CD8-positive, alpha-beta memory T cell (primary cell): ENCODE data around the gene SNX24. TPM values are rescaled to one million over a fixed set of nuclear protein-coding genes. Genes with fewer than 3 reads are reported as not detected.
"Not testable (repeated sequence)": the region's sequence is repeated elsewhere in the genome, so short reads cannot be mapped to it uniquely, and the experiment has no call there.

Experiments
- CTCF ChIA-PET: fragments of 350-600 bp; sonication (Branson Sonifier 250); formaldehyde crosslinking; loops from one replicate; lab custom pipeline; 2021; ENCODE audit warnings: antibody characterized with exemption; lab: Charles Lee
- POLR2A ChIA-PET: fragments of 350-600 bp; sonication (Branson Sonifier 250); formaldehyde crosslinking; loops from one replicate; lab custom pipeline; 2021; ENCODE audit warnings: antibody characterized with exemption; lab: Charles Lee
- DNase-seq, 5 donors: peaks; one replicate each; pipeline versions ENCODE4 v3.0.0 to v3.0.0-alpha.2; 2020 to 2022; ENCODE audit warnings: mixed read lengths in 1 of 5
- H3K27ac ChIP-seq: one replicate; pipeline ENCODE4 v1.7.0; 2013; ENCODE audit warnings: low read depth, mild to moderate bottlenecking, low read length, moderate library complexity
- H3K27me3 ChIP-seq: 2 replicates; pipeline ENCODE4 v1.7.0; 2013; ENCODE audit warnings: low read length, mild to moderate bottlenecking; ENCODE audit not compliant: insufficient read depth, poor library complexity, severe bottlenecking
- H3K36me3 ChIP-seq: 2 replicates; pipeline ENCODE4 v1.7.0; 2013; ENCODE audit warnings: mild to moderate bottlenecking, low read length, moderate library complexity; ENCODE audit not compliant: insufficient read depth
- H3K4me1 ChIP-seq: 2 replicates; pipeline ENCODE4 v1.7.0; 2013; ENCODE audit warnings: mild to moderate bottlenecking, low read length, moderate library complexity; ENCODE audit not compliant: insufficient read depth
- H3K4me3 ChIP-seq: 2 replicates; pipeline ENCODE4 v1.7.0; 2013; ENCODE audit warnings: mild to moderate bottlenecking, low read length
- H3K9me3 ChIP-seq: 2 replicates; pipeline ENCODE4 v1.7.0; 2013; ENCODE audit warnings: mild to moderate bottlenecking, low read length
- H3K27ac Mint-ChIP-seq, 8 donors: one replicate each; pipeline ENCODE4 v1.8.0; 2020 to 2021; ENCODE audit warnings: mixed read lengths in 8 of 8, mild to moderate bottlenecking in 6 of 8, inconsistent platforms in 3 of 8, moderate library complexity in 3 of 8
- H3K27me3 Mint-ChIP-seq, 2 donors: one replicate each; pipeline ENCODE4 v1.8.0; 2020 to 2021; ENCODE audit warnings: mixed read lengths in 2 of 2, mild to moderate bottlenecking in 1 of 2, moderate library complexity in 1 of 2
- H3K36me3 Mint-ChIP-seq, 3 donors: one replicate each; pipeline ENCODE4 v1.8.0; 2020 to 2021; ENCODE audit warnings: mixed read lengths in 3 of 3, inconsistent platforms in 1 of 3, mild to moderate bottlenecking in 1 of 3
- H3K4me1 Mint-ChIP-seq, 3 donors: one replicate each; pipeline ENCODE4 v1.8.0; 2020 to 2021; ENCODE audit warnings: mixed read lengths in 3 of 3, inconsistent platforms in 1 of 3, mild to moderate bottlenecking in 1 of 3
- H3K4me3 Mint-ChIP-seq, 7 donors: one replicate each; pipeline ENCODE4 v1.8.0; 2020 to 2021; ENCODE audit warnings: mixed read lengths in 7 of 7, mild to moderate bottlenecking in 6 of 7, moderate library complexity in 4 of 7, inconsistent platforms in 2 of 7
- H3K9me3 Mint-ChIP-seq, 5 donors: one replicate each; pipeline ENCODE4 v1.8.0; 2020 to 2022; ENCODE audit warnings: mixed read lengths in 5 of 5, mild to moderate bottlenecking in 3 of 5, moderate library complexity in 2 of 5, inconsistent platforms in 1 of 5
- polyA plus RNA-seq: library from polyadenylated mRNA; unstranded; fragments of 300-500 nt; fragmentation: Illumina TruSeq; gene quantifications from one replicate; pipeline ENCODE4 v1.2.3, GENCODE V29; 2021
- total RNA-seq, 2 experiments: library from RNA; stranded (reverse); gene quantifications; one replicate each; pipeline ENCODE4 v1.2.3, GENCODE V29; 2021

The SNX24 gene
- total and polyA plus RNA-seq, 3 experiments from 2014 or later: 4.0 to 5.1 (median 4.4) TPM

GRCh38 chr5:122857538-122857937 is 12.1 kb downstream of the SNX24 start:
- H3K4me3 Mint-ChIP-seq, H3K4me3 ChIP-seq, H3K4me1 Mint-ChIP-seq, DNase-seq, H3K27me3 Mint-ChIP-seq, POLR2A ChIA-PET, H3K27me3 ChIP-seq, H3K9me3 Mint-ChIP-seq, H3K9me3 ChIP-seq, H3K27ac ChIP-seq, H3K4me1 ChIP-seq, H3K36me3 ChIP-seq, CTCF ChIA-PET, H3K27ac Mint-ChIP-seq: not testable (repeated sequence)
- H3K36me3 Mint-ChIP-seq: peaks cover 3 to 10% (median 3%) of the 10 kb centered on the region in 3 donors

- POLR2A ChIA-PET: no interaction called here
- H3K27me3 Mint-ChIP-seq: no peaks in the 10 kb centered on the region
- H3K36me3 Mint-ChIP-seq: peaks cover 3 to 10% (median 5%) of the 10 kb centered on the region in 3 donors
- CTCF ChIA-PET: no interaction called here
- no peaks in the 10 kb centered on the region for H3K4me1 Mint-ChIP-seq
- no peak overlapping the region for H3K27ac Mint-ChIP-seq
- Histone ChIP-seq H3K4me1 (no peaks in the 10 kb centered on the region), H3K27ac (no peak overlapping the region), H3K36me3 (no peaks in the 10 kb centered on the region), H3K9me3 (no peaks in the 10 kb centered on the region), H3K27me3 (no peaks in the 10 kb centered on the region), H3K4me3 (no peak overlapping the region)
- H3K9me3 Mint-ChIP-seq: peaks cover 0 to 3% (median 0%) of the 10 kb centered on the region in 5 donors
- H3K4me3 Mint-ChIP-seq: no peak overlapping the region
- no peak for DNase-seq
Observed at GRCh38 chr5:122858451-122858850, 13.0 kb downstream of the SNX24 start.

- Mint-ChIP-seq H3K36me3 (peaks cover 0 to 5% (median 1%) of the 10 kb centered on the region in 3 donors), H3K27ac (no peak overlapping the region), H3K9me3 (no peaks in the 10 kb centered on the region), H3K4me3 (no peak overlapping the region), H3K27me3 (no peaks in the 10 kb centered on the region), H3K4me1 (peaks cover 0 to 9% (median 0%) of the 10 kb centered on the region in 3 donors)
- no peaks in the 10 kb centered on the region for H3K36me3 ChIP-seq
- no peak for DNase-seq
- CTCF ChIA-PET: no interaction called here
- POLR2A ChIA-PET: no interaction called here
- no peak overlapping the region for H3K4me3 ChIP-seq
- no peak overlapping the region for H3K27ac ChIP-seq
- no peaks in the 10 kb centered on the region for H3K4me1 ChIP-seq
- H3K27me3 ChIP-seq: no peaks in the 10 kb centered on the region
- H3K9me3 ChIP-seq: no peaks in the 10 kb centered on the region
Observed at GRCh38 chr5:122863240-122863639, 17.8 kb downstream of the SNX24 start.

GRCh38 chr5:122863721-122864120 is 18.3 kb downstream of the SNX24 start:
- no peaks in the 10 kb centered on the region for H3K36me3 ChIP-seq
- H3K4me3 ChIP-seq: no peak overlapping the region
- Mint-ChIP-seq H3K27me3 (no peaks in the 10 kb centered on the region), H3K4me1 (peaks cover 0 to 9% (median 0%) of the 10 kb centered on the region in 3 donors), H3K9me3 (no peaks in the 10 kb centered on the region), H3K4me3 (no peak overlapping the region), H3K36me3 (peaks cover 0 to 5% (median 1%) of the 10 kb centered on the region in 3 donors), H3K27ac (no peak overlapping the region)
- CTCF ChIA-PET: no interaction called here
- no peaks in the 10 kb centered on the region for H3K9me3 ChIP-seq
- POLR2A ChIA-PET: no interaction called here
- DNase-seq: no peak
- H3K27ac ChIP-seq: no peak overlapping the region
- no peaks in the 10 kb centered on the region for H3K4me1 ChIP-seq
- H3K27me3 ChIP-seq: no peaks in the 10 kb centered on the region

GRCh38 chr5:122864400-122864799 is 19.0 kb downstream of the SNX24 start:
- H3K4me3 Mint-ChIP-seq: no peak overlapping the region
- no peak overlapping the region for H3K27ac ChIP-seq
- H3K27me3 Mint-ChIP-seq: no peaks in the 10 kb centered on the region
- CTCF ChIA-PET: no interaction called here
- no peak overlapping the region for H3K4me3 ChIP-seq
- no peaks in the 10 kb centered on the region for H3K27me3 ChIP-seq
- peaks cover 0 to 5% (median 1%) of the 10 kb centered on the region in 3 donors for H3K36me3 Mint-ChIP-seq
- no peaks in the 10 kb centered on the region for H3K4me1 ChIP-seq
- H3K36me3 ChIP-seq: no peaks in the 10 kb centered on the region
- no peak for DNase-seq
- H3K27ac Mint-ChIP-seq: no peak overlapping the region
- H3K9me3 Mint-ChIP-seq: no peaks in the 10 kb centered on the region
- POLR2A ChIA-PET: no interaction called here
- H3K9me3 ChIP-seq: no peaks in the 10 kb centered on the region
- peaks cover 0 to 9% (median 0%) of the 10 kb centered on the region in 3 donors for H3K4me1 Mint-ChIP-seq

- Histone ChIP-seq H3K9me3 (no peaks in the 10 kb centered on the region), H3K27me3 (no peaks in the 10 kb centered on the region), H3K36me3 (no peaks in the 10 kb centered on the region), H3K27ac (no peak overlapping the region), H3K4me3 (no peak overlapping the region), H3K4me1 (no peaks in the 10 kb centered on the region)
- ChIA-PET POLR2A (no interaction called here), CTCF (no interaction called here)
- no peaks in the 10 kb centered on the region for H3K9me3 Mint-ChIP-seq
- no peak for DNase-seq
- peaks cover 0 to 9% (median 0%) of the 10 kb centered on the region in 3 donors for H3K4me1 Mint-ChIP-seq
- no peak overlapping the region for H3K27ac Mint-ChIP-seq
- peaks cover 0 to 5% (median 1%) of the 10 kb centered on the region in 3 donors for H3K36me3 Mint-ChIP-seq
- H3K27me3 Mint-ChIP-seq: no peaks in the 10 kb centered on the region
- H3K4me3 Mint-ChIP-seq: no peak overlapping the region
Observed at GRCh38 chr5:122864842-122865241, 19.4 kb downstream of the SNX24 start.

GRCh38 chr5:122870219-122870856 is 24.9 kb downstream of the SNX24 start:
- ChIA-PET CTCF (no interaction called here), POLR2A (no interaction called here)
- no peaks in the 10 kb centered on the region for H3K27me3 ChIP-seq
- H3K4me3 ChIP-seq: no peak overlapping the region
- no peak for DNase-seq
- no peak overlapping the region for H3K4me3 Mint-ChIP-seq
- no peaks in the 10 kb centered on the region for H3K9me3 Mint-ChIP-seq
- no peak overlapping the region for H3K27ac Mint-ChIP-seq
- H3K4me1 Mint-ChIP-seq: peaks cover 0 to 5% (median 0%) of the 10 kb centered on the region in 3 donors
- H3K4me1 ChIP-seq: no peaks in the 10 kb centered on the region
- no peaks in the 10 kb centered on the region for H3K9me3 ChIP-seq
- no peaks in the 10 kb centered on the region for H3K36me3 ChIP-seq
- no peaks in the 10 kb centered on the region for H3K27me3 Mint-ChIP-seq
- no peak overlapping the region for H3K27ac ChIP-seq
- peaks cover 0 to 8% (median 4%) of the 10 kb centered on the region in 3 donors for H3K36me3 Mint-ChIP-seq

- Histone ChIP-seq H3K27ac (no peak overlapping the region), H3K36me3 (no peaks in the 10 kb centered on the region), H3K4me1 (no peaks in the 10 kb centered on the region), H3K4me3 (no peak overlapping the region), H3K9me3 (no peaks in the 10 kb centered on the region), H3K27me3 (no peaks in the 10 kb centered on the region)
- Mint-ChIP-seq H3K9me3 (no peaks in the 10 kb centered on the region), H3K4me3 (no peak overlapping the region), H3K4me1 (peaks cover 0 to 5% (median 1%) of the 10 kb centered on the region in 3 donors), H3K27ac (no peak overlapping the region), H3K27me3 (peaks cover 0 to 1% of the 10 kb centered on the region in 2 donors), H3K36me3 (peaks cover 0 to 7% (median 6%) of the 10 kb centered on the region in 3 donors)
- POLR2A ChIA-PET: no interaction called here
- no peak for DNase-seq
- CTCF ChIA-PET: no interaction called here
Observed at GRCh38 chr5:122871661-122872060, 26.2 kb downstream of the SNX24 start.
